ENCODE measurements around the gene SUMF1.

DNA sequence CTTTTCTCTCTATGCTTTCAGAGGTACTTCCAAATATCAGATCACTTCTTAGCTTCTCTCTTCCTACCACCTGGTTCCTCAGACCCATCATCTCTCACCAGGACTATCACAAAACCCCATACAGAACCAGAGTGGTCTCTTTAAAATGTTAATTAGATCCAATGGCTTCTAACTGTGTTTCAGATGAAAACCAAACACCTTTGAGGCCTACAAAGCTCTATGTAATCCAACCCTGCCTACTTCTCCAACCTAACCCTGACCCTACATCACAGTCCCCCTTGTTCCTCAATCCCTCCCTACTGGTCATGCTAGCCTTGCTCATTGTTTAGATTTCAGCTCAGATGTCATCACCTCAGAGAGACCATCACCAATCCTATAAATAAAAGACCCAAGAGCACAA lies 34.8 kb downstream of the SUMF1 start:
- TF ChIP-seq, protein P1, sequence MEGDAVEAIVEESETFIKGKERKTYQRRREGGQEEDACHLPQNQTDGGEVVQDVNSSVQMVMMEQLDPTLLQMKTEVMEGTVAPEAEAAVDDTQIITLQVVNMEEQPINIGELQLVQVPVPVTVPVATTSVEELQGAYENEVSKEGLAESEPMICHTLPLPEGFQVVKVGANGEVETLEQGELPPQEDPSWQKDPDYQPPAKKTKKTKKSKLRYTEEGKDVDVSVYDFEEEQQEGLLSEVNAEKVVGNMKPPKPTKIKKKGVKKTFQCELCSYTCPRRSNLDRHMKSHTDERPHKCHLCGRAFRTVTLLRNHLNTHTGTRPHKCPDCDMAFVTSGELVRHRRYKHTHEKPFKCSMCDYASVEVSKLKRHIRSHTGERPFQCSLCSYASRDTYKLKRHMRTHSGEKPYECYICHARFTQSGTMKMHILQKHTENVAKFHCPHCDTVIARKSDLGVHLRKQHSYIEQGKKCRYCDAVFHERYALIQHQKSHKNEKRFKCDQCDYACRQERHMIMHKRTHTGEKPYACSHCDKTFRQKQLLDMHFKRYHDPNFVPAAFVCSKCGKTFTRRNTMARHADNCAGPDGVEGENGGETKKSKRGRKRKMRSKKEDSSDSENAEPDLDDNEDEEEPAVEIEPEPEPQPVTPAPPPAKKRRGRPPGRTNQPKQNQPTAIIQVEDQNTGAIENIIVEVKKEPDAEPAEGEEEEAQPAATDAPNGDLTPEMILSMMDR (IDR thresholded peaks at IDR 0.05) = no peak
- TF ChIP-seq EZH2 (IDR thresholded peaks at IDR 0.05; ENCODE audit: borderline replicate concordance, insufficient read depth, low read depth, low read length, poor library complexity, severe bottlenecking) = no peak
